Keratinocyte (primary cell): ENCODE measurements around the gene INPP5A. TPM values are rescaled to one million over a fixed set of nuclear protein-coding genes. Genes with fewer than 3 reads are reported as not detected.

Source experiments
- DNase-seq: peaks from one replicate; pipeline ENCODE4 v3.0.0-alpha.2; 2011; ENCODE audit warnings: low read depth, missing footprints, low spot score
- FAIRE-seq: peaks from 2 replicates; lab custom pipeline; 2011; peaks lifted over from hg19 to GRCh38; lab: Jason Lieb, UNC
- H2AFZ ChIP-seq: 2 replicates; pipeline ENCODE4 v1.6.0; 2012; ENCODE audit warnings: low read length, control low read depth, inconsistent platforms; ENCODE audit not compliant: control insufficient read depth
- H3K27ac ChIP-seq: 2 replicates; pipeline ENCODE4 v1.5.1; 2011; ENCODE audit warnings: low read length; ENCODE audit not compliant: control insufficient read depth, insufficient read depth
- H3K27me3 ChIP-seq: 3 replicates; pipeline ENCODE4 v1.6.0; 2011; ENCODE audit warnings: low read length; ENCODE audit not compliant: control insufficient read depth, insufficient read depth; ENCODE audit errors: extremely low read depth
- H3K36me3 ChIP-seq, 2 experiments: 2 replicates in 1 of 2; 3 replicates in 1 of 2; pipeline ENCODE4 v1.5.1; 2011; ENCODE audit warnings: low read length in 2 of 2, mild to moderate bottlenecking in 1 of 2; ENCODE audit not compliant: control insufficient read depth in 2 of 2, insufficient read depth in 2 of 2; ENCODE audit errors: extremely low read depth in 1 of 2
- H3K4me1 ChIP-seq: 3 replicates; pipeline ENCODE4 v1.5.1; 2011; ENCODE audit warnings: low read length; ENCODE audit not compliant: control insufficient read depth, insufficient read depth; ENCODE audit errors: extremely low read depth
- H3K4me2 ChIP-seq: 3 replicates; pipeline ENCODE4 v1.6.0; 2011; ENCODE audit warnings: low read depth, low read length; ENCODE audit not compliant: control insufficient read depth, insufficient read depth; ENCODE audit errors: extremely low read depth
- H3K4me3 ChIP-seq, 3 experiments: fragments of 200-600 bp in 1 of 3; sonication (generic) in 1 of 3; 2 replicates in 2 of 3; 3 replicates in 1 of 3; pipeline ENCODE4 v1.5.1; 2011 to 2016; ENCODE audit warnings: low read length in 3 of 3, mild to moderate bottlenecking in 3 of 3, control low read depth in 2 of 3, inconsistent platforms in 1 of 3, low read depth in 1 of 3, mixed read lengths in 1 of 3, mixed run types in 1 of 3, moderate library complexity in 1 of 3; ENCODE audit not compliant: control insufficient read depth in 2 of 3, insufficient read depth in 2 of 3; ENCODE audit errors: extremely low read depth in 1 of 3
- H3K79me2 ChIP-seq: 2 replicates; pipeline ENCODE4 v1.6.0; 2012; ENCODE audit warnings: low read length; ENCODE audit not compliant: control insufficient read depth, insufficient read depth
- H3K9ac ChIP-seq: 3 replicates; pipeline ENCODE4 v1.6.0; 2011; ENCODE audit warnings: low read length; ENCODE audit not compliant: control insufficient read depth, insufficient read depth; ENCODE audit errors: extremely low read depth
- H3K9me1 ChIP-seq: 3 replicates; pipeline ENCODE4 v1.6.0; 2011; ENCODE audit warnings: low read length; ENCODE audit not compliant: control insufficient read depth, insufficient read depth; ENCODE audit errors: extremely low read depth
- H3K9me3 ChIP-seq: 2 replicates; pipeline ENCODE4 v1.5.1; 2012; ENCODE audit warnings: low read depth, low read length; ENCODE audit not compliant: control insufficient read depth
- H4K20me1 ChIP-seq: 3 replicates; pipeline ENCODE4 v1.6.0; 2011; ENCODE audit warnings: low read length; ENCODE audit not compliant: control insufficient read depth, insufficient read depth; ENCODE audit errors: extremely low read depth
- CTCF ChIP-seq, 3 experiments: IDR thresholded peaks in 1 of 3; conservative IDR thresholded peaks in 1 of 3; optimal IDR thresholded peaks in 1 of 3; 2 replicates in 2 of 3; 3 replicates in 1 of 3; pipeline versions ENCODE3 to v1.5.1; 2011; ENCODE audit warnings: low read length in 3 of 3, mild to moderate bottlenecking in 3 of 3, moderate library complexity in 2 of 3, control low read depth in 1 of 3, inconsistent platforms in 1 of 3; ENCODE audit not compliant: insufficient read depth in 2 of 3; ENCODE audit errors: extremely low read depth in 1 of 3
- EZH2 ChIP-seq: IDR thresholded peaks from one replicate; pipeline ENCODE4 v1.6.1; 2012; ENCODE audit warnings: inconsistent platforms, mild to moderate bottlenecking, low read length, moderate library complexity
- dilution Hi-C: fragments of 300-500 bp; cut with MboI; formaldehyde crosslinking; loops from one replicate; pipeline ENCODE4 v1.7.0; 2020; ENCODE audit warnings: low sequenced_read_pairs; ENCODE audit not compliant: extremely low pct_ligation_motif_present
- polyA plus RNA-seq, 5 experiments: library from polyadenylated mRNA; depleted of rRNA in 3 of 5; stranded (reverse) in 3 of 5; stranded (forward) in 1 of 5; unstranded in 1 of 5; fragments of >200 nt; gene quantifications; 1 replicate in 1 of 5; 2 replicates in 3 of 5; 3 replicates in 1 of 5; pipeline versions ENCODE4 v1.2.1 to v1.2.3, GENCODE V29; 2011 to 2012; ENCODE audit warnings: missing spikeins in 2 of 5, low read depth in 1 of 5, low replicate concordance in 1 of 5

INPP5A gene
- polyA plus RNA-seq, 1 donor (not counting 4 experiments of a cell fraction or from before 2014, with no cell fraction given) = 11.2 TPM

- H2AFZ ChIP-seq = no peak overlapping the region
- H3K9ac ChIP-seq = no peak overlapping the region
- FAIRE-seq = no peak
- no peaks in the 10 kb centered on the region for H3K9me3 ChIP-seq
- H3K79me2 ChIP-seq = peaks cover 6% of the 10 kb centered on the region
- no peaks in the 10 kb centered on the region for H3K4me1 ChIP-seq
- no peak overlapping the region for H3K4me2 ChIP-seq
- H3K36me3 ChIP-seq = no peaks in the 10 kb centered on the region
- no peaks in the 10 kb centered on the region for H3K27me3 ChIP-seq
- no peak for DNase-seq
- no peak overlapping the region for H3K27ac ChIP-seq
- H4K20me1 ChIP-seq = peaks cover 12% of the 10 kb centered on the region
- TF ChIP-seq CTCF (optimal IDR thresholded peaks at IDR 0.05 in 1 of 3, IDR thresholded peaks at IDR 0.05 in 1 of 3, conservative IDR thresholded peaks at IDR 0.05 in 1 of 3; ENCODE audit: extremely low read depth in 1 of 3, insufficient read depth in 2 of 3, low read length in 3 of 3) (no peak), EZH2 (no peak)
- dilution Hi-C loops = no loop called here
- H3K4me3 ChIP-seq = no peak overlapping the region
- H3K9me1 ChIP-seq = no peaks in the 10 kb centered on the region
Measured at GRCh38 chr10:132564690-132565089, 27.1 kb downstream of the INPP5A start.

- peaks cover 7% of the 10 kb centered on the region for H4K20me1 ChIP-seq
- H3K9me3 ChIP-seq = no peaks in the 10 kb centered on the region
- H3K36me3 ChIP-seq = no peaks in the 10 kb centered on the region
- H3K4me2 ChIP-seq = no peak overlapping the region
- peak; percentile 44 for FAIRE-seq
- TF ChIP-seq CTCF (optimal IDR thresholded peaks at IDR 0.05 in 1 of 3, IDR thresholded peaks at IDR 0.05 in 1 of 3, conservative IDR thresholded peaks at IDR 0.05 in 1 of 3; ENCODE audit: extremely low read depth in 1 of 3, insufficient read depth in 2 of 3, low read length in 3 of 3) (peak in 1 of 3 experiments; percentile 10), EZH2 (no peak)
- no peak overlapping the region for H3K27ac ChIP-seq
- H2AFZ ChIP-seq = no peak overlapping the region
- no peaks in the 10 kb centered on the region for H3K9me1 ChIP-seq
- dilution Hi-C loops = no loop called here
- H3K4me3 ChIP-seq = no peak overlapping the region
- peaks cover 4% of the 10 kb centered on the region for H3K79me2 ChIP-seq
- DNase-seq = no peak
- H3K9ac ChIP-seq = no peak overlapping the region
- no peaks in the 10 kb centered on the region for H3K27me3 ChIP-seq
- peaks cover 4% of the 10 kb centered on the region for H3K4me1 ChIP-seq
Measured at GRCh38 chr10:132565516-132566209, 28.1 kb downstream of the INPP5A start.
